HG03558 (cell line): ENCODE measurements around the gene TF.

ENCODE experiments used
- ATAC-seq: cut with Tn5 transposase; IDR thresholded peaks from one replicate; pipeline ENCODE4 v1.9.1; 2021; ENCODE audit warnings: moderate number of reproducible peaks; ENCODE audit not compliant: unreplicated experiment; ENCODE audit errors: extremely low read depth

TF gene

GRCh38 chr3:133833880-133834620 lies 87.9 kb downstream of the TF start:
- ATAC-seq = no peak

- ATAC-seq = no peak
Observed at GRCh38 chr3:133834621-133835417, 88.6 kb downstream of the TF start.

GRCh38 chr3:133835418-133835743 lies 89.2 kb downstream of the TF start:
- no peak for ATAC-seq

GRCh38 chr3:133835961-133836360 lies 89.8 kb downstream of the TF start:
- ATAC-seq = no peak

- ATAC-seq = no peak
Observed at GRCh38 chr3:133836497-133837158, 90.4 kb downstream of the TF start.

GRCh38 chr3:133837487-133838295 lies 91.5 kb downstream of the TF start:
- no peak for ATAC-seq

- no peak for ATAC-seq
Observed at GRCh38 chr3:133838296-133838789, 92.2 kb downstream of the TF start.

GRCh38 chr3:133838916-133839800 lies 93.0 kb downstream of the TF start:
- ATAC-seq = no peak

- no peak for ATAC-seq
Observed at GRCh38 chr3:133840055-133840737, 94.0 kb downstream of the TF start.

GRCh38 chr3:133840767-133841166 lies 94.6 kb downstream of the TF start:
- no peak for ATAC-seq

- no peak for ATAC-seq
Observed at GRCh38 chr3:133841196-133841595, 95.0 kb downstream of the TF start.

GRCh38 chr3:133842158-133842557 lies 96.0 kb downstream of the TF start:
- no peak for ATAC-seq

GRCh38 chr3:133843634-133844033 lies 97.4 kb downstream of the TF start:
- ATAC-seq = no peak

GRCh38 chr3:133845127-133845526 lies 98.9 kb downstream of the TF start:
- ATAC-seq = no peak
